ENCODE results near the gene EP300. TPM values are rescaled to one million over a fixed set of nuclear protein-coding genes. Genes with fewer than 3 reads are reported as not detected.

EP300 gene
- polyA plus RNA-seq, 3 donors: 5.7 to 81.6 (median 16.8) TPM

DNA sequence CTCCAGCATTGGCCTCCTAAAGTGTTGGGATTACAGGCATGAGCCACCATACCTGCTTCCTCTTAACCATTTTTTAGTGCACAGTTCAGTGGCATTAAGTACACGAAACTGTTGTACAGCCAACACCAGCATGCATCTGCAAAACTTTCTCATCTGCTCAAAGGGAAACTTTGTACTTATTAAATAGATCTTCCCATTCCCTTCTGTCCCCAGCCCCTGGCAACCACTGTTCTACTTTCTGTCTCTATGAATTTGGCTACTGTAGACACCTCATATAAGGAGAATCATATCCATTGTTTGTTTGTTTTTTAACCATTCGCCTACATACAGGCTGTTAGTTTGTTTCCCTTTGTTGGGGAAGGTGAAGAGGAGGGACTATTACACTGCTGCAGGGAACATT is 6.5 kb upstream of the EP300 start:
- Histone ChIP-seq H3K4me3 (replicated peaks in 1 of 3; ENCODE audit: low read depth in 2 of 3, low read length in 3 of 3) (no peak overlapping the region), H3K4me2 (replicated peaks; ENCODE audit: extremely low read depth, low read length, poor library complexity, severe bottlenecking) (no peak overlapping the region), H3K27me3 (ENCODE audit: control insufficient read depth in 2 of 2, insufficient read depth in 2 of 2, low read length in 2 of 2) (no peaks in the 10 kb centered on the region), H3K27ac (ENCODE audit: low read depth in 1 of 2, low read length in 2 of 2) (no peak overlapping the region), H3K9ac (ENCODE audit: insufficient read depth, low read length, poor library complexity, severe bottlenecking) (no peak overlapping the region), H3K36me3 (replicated peaks in 1 of 2; ENCODE audit: control insufficient read depth in 1 of 2, insufficient read depth in 2 of 2, low read length in 2 of 2) (no peaks in the 10 kb centered on the region), H4K20me1 (ENCODE audit: insufficient read depth, low read length) (no peaks in the 10 kb centered on the region), H3K79me2 (ENCODE audit: insufficient read depth, low read length) (peaks cover 5% of the 10 kb centered on the region), H3K4me1 (ENCODE audit: control insufficient read depth in 1 of 2, insufficient read depth in 2 of 2, low read length in 2 of 2) (peaks cover 5 to 7% of the 10 kb centered on the region in 2 donors), H3K9me3 (replicated peaks in 1 of 2; ENCODE audit: control insufficient read depth in 1 of 2, insufficient read depth in 1 of 2, low read length in 2 of 2) (no peaks in the 10 kb centered on the region), H2AFZ (ENCODE audit: insufficient read depth, low read depth, low read length, poor library complexity, severe bottlenecking) (no peak overlapping the region)
- intact Hi-C loops (cut with micrococcal nuclease): no loop called here
- DNase-seq: no peak
- H3K9me3 Mint-ChIP-seq: peaks cover 0 to 4% (median 0%) of the 10 kb centered on the region in 7 donors
- no peaks in the 10 kb centered on the region for H3K36me3 Mint-ChIP-seq
- peaks cover 12% of the 10 kb centered on the region for H3K4me1 Mint-ChIP-seq
- no peaks in the 10 kb centered on the region for H3K27me3 Mint-ChIP-seq (ENCODE audit: low read depth in 3 of 3)
- TF ChIP-seq, protein P1, sequence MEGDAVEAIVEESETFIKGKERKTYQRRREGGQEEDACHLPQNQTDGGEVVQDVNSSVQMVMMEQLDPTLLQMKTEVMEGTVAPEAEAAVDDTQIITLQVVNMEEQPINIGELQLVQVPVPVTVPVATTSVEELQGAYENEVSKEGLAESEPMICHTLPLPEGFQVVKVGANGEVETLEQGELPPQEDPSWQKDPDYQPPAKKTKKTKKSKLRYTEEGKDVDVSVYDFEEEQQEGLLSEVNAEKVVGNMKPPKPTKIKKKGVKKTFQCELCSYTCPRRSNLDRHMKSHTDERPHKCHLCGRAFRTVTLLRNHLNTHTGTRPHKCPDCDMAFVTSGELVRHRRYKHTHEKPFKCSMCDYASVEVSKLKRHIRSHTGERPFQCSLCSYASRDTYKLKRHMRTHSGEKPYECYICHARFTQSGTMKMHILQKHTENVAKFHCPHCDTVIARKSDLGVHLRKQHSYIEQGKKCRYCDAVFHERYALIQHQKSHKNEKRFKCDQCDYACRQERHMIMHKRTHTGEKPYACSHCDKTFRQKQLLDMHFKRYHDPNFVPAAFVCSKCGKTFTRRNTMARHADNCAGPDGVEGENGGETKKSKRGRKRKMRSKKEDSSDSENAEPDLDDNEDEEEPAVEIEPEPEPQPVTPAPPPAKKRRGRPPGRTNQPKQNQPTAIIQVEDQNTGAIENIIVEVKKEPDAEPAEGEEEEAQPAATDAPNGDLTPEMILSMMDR (IDR thresholded peaks at IDR 0.05): no peak
- no peak overlapping the region for H3K27ac Mint-ChIP-seq
- no peak overlapping the region for H3K4me3 Mint-ChIP-seq
- 100% methylated on average over 1 of the region's 2 CpGs for WGBS (ENCODE audit: insufficient coverage)

DNA sequence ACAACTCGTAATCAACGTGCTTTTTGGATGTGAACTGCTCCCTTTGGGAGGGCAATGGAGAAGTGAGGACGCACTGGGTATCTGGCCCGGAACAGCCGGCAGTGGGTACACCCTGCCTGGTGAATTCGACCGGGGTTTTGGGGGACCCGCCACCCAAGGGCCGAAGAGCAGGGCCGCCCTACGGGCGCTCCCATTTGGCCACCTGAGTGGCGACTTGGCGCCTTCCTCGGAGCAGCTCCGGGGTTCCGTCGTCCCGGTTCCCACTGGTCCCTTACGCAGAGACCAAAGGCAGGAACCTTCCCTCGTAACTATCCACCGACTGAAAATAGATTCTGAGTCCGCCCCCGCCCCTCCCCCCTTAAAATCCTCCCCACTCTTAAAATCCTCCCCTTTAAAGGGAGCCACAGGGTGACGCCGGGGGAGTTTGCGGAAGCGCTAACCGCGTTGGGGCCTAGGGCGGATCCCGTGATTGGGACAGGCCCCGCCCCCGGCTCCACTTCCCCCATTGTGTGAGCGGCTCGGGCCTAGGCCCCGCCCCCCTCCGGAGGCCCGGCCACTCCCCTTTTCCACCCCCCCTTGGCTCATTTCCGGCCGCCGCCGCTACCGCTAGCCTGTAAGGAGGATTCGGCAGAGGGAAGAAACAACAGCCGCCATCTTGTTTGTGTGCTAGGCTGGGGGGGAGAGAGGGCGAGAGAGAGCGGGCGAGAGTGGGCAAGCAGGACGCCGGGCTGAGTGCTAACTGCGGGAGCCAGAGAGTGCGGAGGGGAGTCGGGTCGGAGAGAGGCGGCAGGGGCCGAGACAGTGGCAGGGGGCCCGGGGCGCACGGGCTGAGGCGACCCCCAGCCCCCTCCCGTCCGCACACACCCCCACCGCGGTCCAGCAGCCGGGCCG is 1.0 kb upstream of the EP300 start:
- under 1% methylated on average over 46 of the region's 67 CpGs for WGBS (ENCODE audit: insufficient coverage)
- DNase-seq: peak; percentile 99
- H2AFZ ChIP-seq (ENCODE audit: insufficient read depth, low read depth, low read length, poor library complexity, severe bottlenecking): peak overlapping the region; percentile 84
- peak overlapping the region; percentile 87 for H3K4me2 ChIP-seq (replicated peaks; ENCODE audit: extremely low read depth, low read length, poor library complexity, severe bottlenecking)
- Mint-ChIP-seq H3K27me3 (ENCODE audit: low read depth in 3 of 3) (peaks cover 0 to 3% (median 0%) of the 10 kb centered on the region in 3 donors), H3K4me1 (peaks cover 39% of the 10 kb centered on the region), H3K4me3 (peak overlapping the region; percentile 90 to 96), H3K9me3 (peaks cover 0 to 4% (median 0%) of the 10 kb centered on the region in 7 donors), H3K36me3 (peaks cover 3 to 15% of the 10 kb centered on the region in 2 donors), H3K27ac (peak overlapping the region; percentile 95 to 100 (median 98))
- intact Hi-C loops (cut with micrococcal nuclease): loop anchor here (1.0 to 5.0 kb wide), 3 partner anchors 69 to 140 kb away; partner anchors contain the start of gene RBX1 (in 2 of the 2)
- H3K27ac ChIP-seq (ENCODE audit: low read depth in 1 of 2, low read length in 2 of 2): peak overlapping the region; percentile 96 to 98
- peaks cover 39% of the 10 kb centered on the region for H4K20me1 ChIP-seq (ENCODE audit: insufficient read depth, low read length)
- H3K4me3 ChIP-seq (replicated peaks in 1 of 3; ENCODE audit: low read depth in 2 of 3, low read length in 3 of 3): peak overlapping the region; percentile 83 to 91 (median 90)
- TF ChIP-seq, protein P1 (IDR thresholded peaks at IDR 0.05): no peak
- H3K27me3 ChIP-seq (ENCODE audit: control insufficient read depth in 2 of 2, insufficient read depth in 2 of 2, low read length in 2 of 2): no peaks in the 10 kb centered on the region
- peak overlapping the region; percentile 100 for H3K9ac ChIP-seq (ENCODE audit: insufficient read depth, low read length, poor library complexity, severe bottlenecking)
- H3K79me2 ChIP-seq (ENCODE audit: insufficient read depth, low read length): peaks cover 52% of the 10 kb centered on the region
- H3K4me1 ChIP-seq (ENCODE audit: control insufficient read depth in 1 of 2, insufficient read depth in 2 of 2, low read length in 2 of 2): peaks cover 27 to 39% of the 10 kb centered on the region in 2 donors
- no peaks in the 10 kb centered on the region for H3K36me3 ChIP-seq (replicated peaks in 1 of 2; ENCODE audit: control insufficient read depth in 1 of 2, insufficient read depth in 2 of 2, low read length in 2 of 2)
- no peaks in the 10 kb centered on the region for H3K9me3 ChIP-seq (replicated peaks in 1 of 2; ENCODE audit: control insufficient read depth in 1 of 2, insufficient read depth in 1 of 2, low read length in 2 of 2)
